Karpas-422 (cell line): ENCODE data around the gene USH2A. TPM values are rescaled to one million over a fixed set of nuclear protein-coding genes. Genes with fewer than 3 reads are reported as not detected.

ENCODE experiments used
- DNase-seq: peaks from one replicate; pipeline ENCODE4 v3.0.0-alpha.2; 2015
- H2AFZ ChIP-seq: fragments of 200-600 bp; sonication (generic); 2 replicates; pipeline ENCODE4 v1.6.1; 2014; ENCODE audit warnings: antibody characterized with exemption, low read length, mixed read lengths
- H3K27ac ChIP-seq: fragments of 200-600 bp; sonication (generic); 2 replicates; pipeline ENCODE4 v1.5.1; 2014; ENCODE audit warnings: mild to moderate bottlenecking, low read length, moderate library complexity
- H3K27me3 ChIP-seq: fragments of 200-600 bp; sonication (generic); 2 replicates; pipeline ENCODE4 v1.6.1; 2014; ENCODE audit warnings: low read length, mixed read lengths
- H3K36me3 ChIP-seq: fragments of 200-600 bp; sonication (generic); 2 replicates; pipeline ENCODE4 v1.6.1; 2014; ENCODE audit warnings: low read length, mixed read lengths; ENCODE audit not compliant: insufficient read depth
- H3K4me1 ChIP-seq: fragments of 200-600 bp; sonication (generic); 2 replicates; pipeline ENCODE4 v1.6.1; 2014; ENCODE audit warnings: mild to moderate bottlenecking, low read length, mixed read lengths
- H3K4me2 ChIP-seq: fragments of 200-600 bp; sonication (generic); 2 replicates; pipeline ENCODE4 v1.6.1; 2014; ENCODE audit warnings: low read length, low read depth, mild to moderate bottlenecking; ENCODE audit not compliant: poor library complexity, severe bottlenecking
- H3K4me3 ChIP-seq: fragments of 200-600 bp; sonication (generic); 2 replicates; pipeline ENCODE4 v1.5.1; 2014; ENCODE audit warnings: mild to moderate bottlenecking, antibody characterized with exemption, low read length, mixed read lengths
- H3K79me2 ChIP-seq: fragments of 200-600 bp; sonication (generic); 2 replicates; pipeline ENCODE4 v1.6.1; 2014; ENCODE audit warnings: mild to moderate bottlenecking, low read length, mixed read lengths
- H3K9ac ChIP-seq: fragments of 200-600 bp; sonication (generic); 2 replicates; pipeline ENCODE4 v1.6.0; 2014; ENCODE audit warnings: low read length
- H3K9me2 ChIP-seq: fragments of 200-600 bp; sonication (generic), shearing (Covaris generic); replicated peaks from 2 replicates; pipeline ENCODE4 v1.6.0; 2014; ENCODE audit warnings: mild to moderate bottlenecking, low read length, moderate library complexity; ENCODE audit not compliant: insufficient read depth
- H3K9me3 ChIP-seq: fragments of 300-700, 200-600 bp; sonication (generic); 2 replicates; pipeline ENCODE4 v1.6.1; 2014; ENCODE audit warnings: low read length, mixed read lengths
- H4K20me1 ChIP-seq: fragments of 200-600 bp; sonication (generic); 2 replicates; pipeline ENCODE4 v1.6.1; 2014; ENCODE audit warnings: mild to moderate bottlenecking, antibody characterized with exemption, low read length, low read depth; ENCODE audit not compliant: insufficient read depth
- total RNA-seq: library from RNA; depleted of rRNA; stranded (reverse); fragments of >200 nt; shearing (Covaris generic); gene quantifications from 2 replicates; pipeline ENCODE4 v1.2.3, GENCODE V29; 2014; ENCODE audit warnings: low replicate concordance

Gene USH2A
- total RNA-seq, 1 experiment from 2014 or later, result not detected

GRCh38 chr1:215923129-215923824, 500.0 kb downstream of the USH2A start:
- no peaks in the 10 kb centered on the region for H3K27me3 ChIP-seq

GRCh38 chr1:215911406-215911968, 511.8 kb downstream of the USH2A start:
- Histone ChIP-seq H3K4me1 (no peaks in the 10 kb centered on the region), H3K9me2 (no peaks in the 10 kb centered on the region), H3K9me3 (no peaks in the 10 kb centered on the region), H3K27me3 (no peaks in the 10 kb centered on the region), H3K4me2 (no peak overlapping the region), H3K36me3 (no peaks in the 10 kb centered on the region), H4K20me1 (no peaks in the 10 kb centered on the region), H2AFZ (no peak overlapping the region), H3K9ac (no peak overlapping the region), H3K4me3 (no peak overlapping the region), H3K79me2 (no peaks in the 10 kb centered on the region), H3K27ac (no peak overlapping the region)
- no peak for DNase-seq

More at GRCh38 chr1:215923129-215923824, 500.0 kb downstream of the USH2A start:
- Histone ChIP-seq H3K4me3 (no peak overlapping the region), H3K36me3 (no peaks in the 10 kb centered on the region), H3K27ac (no peak overlapping the region), H3K9me2 (no peaks in the 10 kb centered on the region), H2AFZ (no peak overlapping the region), H3K4me1 (peaks cover 9% of the 10 kb centered on the region), H3K9ac (no peak overlapping the region), H4K20me1 (no peaks in the 10 kb centered on the region), H3K9me3 (no peaks in the 10 kb centered on the region), H3K79me2 (no peaks in the 10 kb centered on the region), H3K4me2 (no peak overlapping the region)
- no peak for DNase-seq

- Histone ChIP-seq H3K4me1 (no peaks in the 10 kb centered on the region), H3K9ac (no peak overlapping the region)
Measured at GRCh38 chr1:215905493-215906115, 517.6 kb downstream of the USH2A start.

GRCh38 chr1:215900684-215901083, 522.6 kb downstream of the USH2A start:
- no peaks in the 10 kb centered on the region for H3K27me3 ChIP-seq
- no peak overlapping the region for H3K4me3 ChIP-seq
- no peak overlapping the region for H3K27ac ChIP-seq
- H3K9me3 ChIP-seq, result no peaks in the 10 kb centered on the region
- DNase-seq, result no peak
- no peaks in the 10 kb centered on the region for H3K9me2 ChIP-seq
- H3K4me2 ChIP-seq, result no peak overlapping the region
- H4K20me1 ChIP-seq, result no peaks in the 10 kb centered on the region
- H3K9ac ChIP-seq, result no peak overlapping the region
- H3K79me2 ChIP-seq, result no peaks in the 10 kb centered on the region
- no peak overlapping the region for H2AFZ ChIP-seq
- no peaks in the 10 kb centered on the region for H3K4me1 ChIP-seq
- no peaks in the 10 kb centered on the region for H3K36me3 ChIP-seq

More at GRCh38 chr1:215905493-215906115, 517.6 kb downstream of the USH2A start:
- H3K4me2 ChIP-seq, result no peak overlapping the region
- H3K36me3 ChIP-seq, result no peaks in the 10 kb centered on the region
- H4K20me1 ChIP-seq, result no peaks in the 10 kb centered on the region
- no peaks in the 10 kb centered on the region for H3K9me2 ChIP-seq
- H3K79me2 ChIP-seq, result no peaks in the 10 kb centered on the region
- no peak overlapping the region for H3K4me3 ChIP-seq
- no peak overlapping the region for H3K27ac ChIP-seq
- H2AFZ ChIP-seq, result no peak overlapping the region
- H3K27me3 ChIP-seq, result no peaks in the 10 kb centered on the region
- DNase-seq, result no peak
- H3K9me3 ChIP-seq, result no peaks in the 10 kb centered on the region

- no peaks in the 10 kb centered on the region for H3K36me3 ChIP-seq
- no peak overlapping the region for H2AFZ ChIP-seq
- no peak overlapping the region for H3K4me2 ChIP-seq
- no peaks in the 10 kb centered on the region for H3K9me3 ChIP-seq
- no peaks in the 10 kb centered on the region for H3K27me3 ChIP-seq
- no peak overlapping the region for H3K9ac ChIP-seq
- no peaks in the 10 kb centered on the region for H3K4me1 ChIP-seq
- H4K20me1 ChIP-seq, result no peaks in the 10 kb centered on the region
- no peak for DNase-seq
- no peak overlapping the region for H3K27ac ChIP-seq
- H3K79me2 ChIP-seq, result no peaks in the 10 kb centered on the region
- no peaks in the 10 kb centered on the region for H3K9me2 ChIP-seq
- H3K4me3 ChIP-seq, result no peak overlapping the region
Measured at GRCh38 chr1:215899901-215900300, 523.3 kb downstream of the USH2A start.

GRCh38 chr1:215895893-215896292, 527.4 kb downstream of the USH2A start:
- no peak overlapping the region for H3K4me2 ChIP-seq
- no peaks in the 10 kb centered on the region for H3K27me3 ChIP-seq
- H3K4me3 ChIP-seq, result no peak overlapping the region
- H2AFZ ChIP-seq, result no peak overlapping the region
- DNase-seq, result no peak
- H3K79me2 ChIP-seq, result no peaks in the 10 kb centered on the region
- no peaks in the 10 kb centered on the region for H3K9me2 ChIP-seq
- H3K27ac ChIP-seq, result no peak overlapping the region
- no peak overlapping the region for H3K9ac ChIP-seq
- peaks cover 8% of the 10 kb centered on the region for H3K4me1 ChIP-seq
- H3K36me3 ChIP-seq, result no peaks in the 10 kb centered on the region
- H3K9me3 ChIP-seq, result no peaks in the 10 kb centered on the region
- no peaks in the 10 kb centered on the region for H4K20me1 ChIP-seq

- no peak for DNase-seq
- Histone ChIP-seq H3K79me2 (no peaks in the 10 kb centered on the region), H3K36me3 (no peaks in the 10 kb centered on the region), H3K4me1 (peaks cover 10% of the 10 kb centered on the region), H3K27ac (no peak overlapping the region), H3K9me2 (no peaks in the 10 kb centered on the region), H2AFZ (no peak overlapping the region), H4K20me1 (no peaks in the 10 kb centered on the region), H3K27me3 (no peaks in the 10 kb centered on the region), H3K4me3 (no peak overlapping the region), H3K4me2 (no peak overlapping the region), H3K9me3 (no peaks in the 10 kb centered on the region), H3K9ac (no peak overlapping the region)
Measured at GRCh38 chr1:215895276-215895675, 528.0 kb downstream of the USH2A start.

- Histone ChIP-seq H3K9ac (no peak overlapping the region), H2AFZ (no peak overlapping the region), H3K36me3 (no peaks in the 10 kb centered on the region), H3K4me3 (no peak overlapping the region), H3K27me3 (no peaks in the 10 kb centered on the region), H3K9me3 (no peaks in the 10 kb centered on the region), H3K4me1 (peaks cover 10% of the 10 kb centered on the region), H3K4me2 (no peak overlapping the region), H3K9me2 (no peaks in the 10 kb centered on the region), H3K27ac (no peak overlapping the region), H3K79me2 (no peaks in the 10 kb centered on the region), H4K20me1 (no peaks in the 10 kb centered on the region)
- DNase-seq, result no peak
Measured at GRCh38 chr1:215894617-215895016, 528.6 kb downstream of the USH2A start.
